B cell (primary cell): ENCODE measurements around the gene A2ML1. TPM values are rescaled to one million over a fixed set of nuclear protein-coding genes. Genes with fewer than 3 reads are reported as not detected.

Source experiments
- ATAC-seq: fragments of 200-7000 bp; cut with Tn5 transposase; one replicate; pipeline ENCODE4 v1.10.0; 2021; ENCODE audit warnings: low read depth, mild to moderate bottlenecking, moderate number of reproducible peaks, moderate library complexity
- CTCF ChIA-PET: fragments of 350-600 bp; sonication (Branson Sonifier 250); formaldehyde crosslinking; loops from one replicate; lab custom pipeline; 2021; ENCODE audit warnings: antibody characterized with exemption, inconsistent platforms; lab: Charles Lee
- POLR2A ChIA-PET: fragments of 350-600 bp; sonication (Branson Sonifier 250); formaldehyde crosslinking; loops from one replicate; lab custom pipeline; 2021; ENCODE audit warnings: antibody characterized with exemption; lab: Charles Lee
- DNase-seq: peaks from one replicate; pipeline ENCODE4 v3.0.0; 2013
- H2AFZ ChIP-seq: 2 replicates; pipeline ENCODE4 v1.6.1; 2012; ENCODE audit warnings: mild to moderate bottlenecking, low read depth, low read length; ENCODE audit not compliant: insufficient read depth, poor library complexity, severe bottlenecking
- H3K27ac ChIP-seq, 2 donors: 1 replicate in 1 of 2; 2 replicates in 1 of 2; pipeline ENCODE4 v1.5.1; 2012 to 2013; ENCODE audit warnings: low read length in 2 of 2, mild to moderate bottlenecking in 2 of 2, moderate library complexity in 1 of 2
- H3K27me3 ChIP-seq, 4 experiments: fragments of 200-600 bp in 1 of 4; sonication (generic) in 1 of 4; replicated peaks in 1 of 4; 1 replicate in 2 of 4; 2 replicates in 2 of 4; pipeline versions ENCODE4 v1.6.1 to v1.7.0; 2013 to 2016; ENCODE audit warnings: low read length in 3 of 4, mild to moderate bottlenecking in 2 of 4, mixed read lengths in 1 of 4, moderate library complexity in 1 of 4; ENCODE audit not compliant: insufficient read depth in 4 of 4, control insufficient read depth in 3 of 4; ENCODE audit errors: control extremely low read depth in 1 of 4
- H3K36me3 ChIP-seq, 2 experiments: replicated peaks in 1 of 2; 1 replicate in 1 of 2; 2 replicates in 1 of 2; pipeline versions ENCODE4 v1.6.1 to v1.7.1; 2013; ENCODE audit warnings: low read length in 1 of 2; ENCODE audit not compliant: insufficient read depth in 2 of 2, control insufficient read depth in 1 of 2; ENCODE audit errors: control extremely low read depth in 1 of 2, extremely low read depth in 1 of 2
- H3K4me1 ChIP-seq, 2 donors: fragments of 200-600 bp in 1 of 2; sonication (generic) in 1 of 2; 1 replicate in 1 of 2; 2 replicates in 1 of 2; pipeline versions ENCODE4 v1.5.1 to v1.6.1; 2013 to 2017; ENCODE audit warnings: low read length in 2 of 2; ENCODE audit not compliant: control insufficient read depth in 2 of 2, insufficient read depth in 2 of 2
- H3K4me2 ChIP-seq: replicated peaks from 2 replicates; pipeline ENCODE3; 2012; ENCODE audit warnings: mild to moderate bottlenecking, low read depth, low read length; ENCODE audit not compliant: poor library complexity, severe bottlenecking
- H3K4me3 ChIP-seq, 5 experiments: fragments of 200-600 bp in 1 of 5; sonication (generic) in 1 of 5; 1 replicate in 3 of 5; 2 replicates in 2 of 5; pipeline versions ENCODE4 v1.5.1 to v1.7.0; 2011 to 2016; ENCODE audit warnings: low read length in 4 of 5, mild to moderate bottlenecking in 4 of 5, low read depth in 2 of 5, control low read depth in 1 of 5, moderate library complexity in 1 of 5; ENCODE audit not compliant: insufficient read depth in 1 of 5; ENCODE audit errors: control extremely low read depth in 1 of 5, extremely low read depth in 1 of 5
- H3K79me2 ChIP-seq: fragments of 200-600 bp; sonication (generic); one replicate; pipeline ENCODE4 v1.6.0; 2016; ENCODE audit warnings: low read length; ENCODE audit not compliant: control insufficient read depth, insufficient read depth
- H3K9ac ChIP-seq: fragments of 200-600 bp; sonication (generic); 2 replicates; pipeline ENCODE4 v1.6.1; 2017; ENCODE audit warnings: mild to moderate bottlenecking, low read length, moderate library complexity
- H3K9me3 ChIP-seq, 3 donors: one replicate each; pipeline versions ENCODE4 v1.6.1 to v1.7.1; 2013; ENCODE audit warnings: low read length in 2 of 3; ENCODE audit not compliant: control insufficient read depth in 2 of 3, insufficient read depth in 1 of 3; ENCODE audit errors: control extremely low read depth in 1 of 3
- H4K20me1 ChIP-seq: 2 replicates; pipeline ENCODE4 v1.6.0; 2012; ENCODE audit warnings: mild to moderate bottlenecking, low read length; ENCODE audit not compliant: insufficient read depth, control insufficient read depth, poor library complexity, severe bottlenecking
- H3K27ac Mint-ChIP-seq: one replicate; pipeline ENCODE4 v1.8.0; 2021; ENCODE audit warnings: mixed read lengths
- H3K27me3 Mint-ChIP-seq: one replicate; pipeline ENCODE4 v1.8.0; 2021; ENCODE audit warnings: mixed read lengths
- H3K4me1 Mint-ChIP-seq: one replicate; pipeline ENCODE4 v1.8.0; 2021; ENCODE audit warnings: mixed read lengths
- H3K4me3 Mint-ChIP-seq: one replicate; pipeline ENCODE4 v1.8.0; 2021; ENCODE audit warnings: mixed read lengths
- H3K9me3 Mint-ChIP-seq: one replicate; pipeline ENCODE4 v1.8.0; 2022; ENCODE audit warnings: mixed read lengths; ENCODE audit not compliant: insufficient read depth
- CTCF ChIP-seq: fragments of 200-600 bp; IDR thresholded peaks from one replicate; pipeline ENCODE4 v1.8.0; 2022; ENCODE audit warnings: antibody characterized with exemption, mild to moderate bottlenecking
- EZH2 ChIP-seq: IDR thresholded peaks from 2 replicates; pipeline ENCODE4 v1.6.1; 2012; ENCODE audit warnings: borderline replicate concordance, low read depth, mild to moderate bottlenecking, moderate library complexity, low read length; ENCODE audit not compliant: insufficient read depth, poor library complexity, severe bottlenecking
- WGBS: methylation state at CpG from one replicate; pipeline ENCODE4 v1.1.5; 2013; ENCODE audit warnings: missing lambda C conversion rate; ENCODE audit not compliant: insufficient coverage; 5-methylcytosine and 5-hydroxymethylcytosine counted together
- intact Hi-C: fragments of 100-400 bp; cut with micrococcal nuclease; formaldehyde crosslinking; loops from one replicate; pipeline ENCODE4 v1.10.0; 2022
- polyA plus RNA-seq: library from polyadenylated mRNA; depleted of rRNA; stranded (reverse); fragments of >200 nt; gene quantifications from 2 replicates; pipeline ENCODE4 v1.2.3, GENCODE V29; 2012
- total RNA-seq, 2 donors: library from RNA; stranded (reverse); fragments of 120-200 nt in 1 of 2; gene quantifications; 1 replicate in 1 of 2; 2 replicates in 1 of 2; pipeline versions ENCODE4 v1.2.3 to v1.2.4, GENCODE V29; 2013 to 2022

A2ML1 gene
- total and polyA plus RNA-seq, 2 donors (not counting 1 experiment from before 2014, with no cell fraction given), result not detected

DNA sequence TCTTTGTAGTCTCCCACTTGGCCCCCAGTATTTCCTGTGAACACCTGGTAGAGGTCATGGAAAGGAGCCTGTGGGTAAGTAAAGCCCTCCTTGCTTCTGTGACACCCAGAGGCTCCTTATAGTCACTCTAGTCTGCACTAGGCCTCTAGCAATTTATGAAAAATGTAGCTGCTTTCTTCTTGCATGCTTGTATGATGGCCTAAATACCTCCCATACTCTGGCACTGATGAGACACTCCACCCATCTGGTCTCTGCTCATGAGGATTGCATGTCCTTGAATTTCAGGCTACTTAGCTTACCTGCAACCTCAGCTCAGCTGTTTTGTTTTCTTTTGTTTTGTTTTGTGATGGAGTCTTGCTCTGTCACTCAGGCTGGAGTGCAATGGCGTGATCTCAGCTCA is 4.6 kb upstream of the A2ML1 start:
- no peaks in the 10 kb centered on the region for H3K9me3 Mint-ChIP-seq
- H3K27me3 Mint-ChIP-seq, result no peaks in the 10 kb centered on the region
- Histone ChIP-seq H4K20me1 (no peaks in the 10 kb centered on the region), H3K79me2 (no peaks in the 10 kb centered on the region), H3K4me1 (no peaks in the 10 kb centered on the region), H3K27ac (no peak overlapping the region), H3K4me3 (no peak overlapping the region), H2AFZ (no peak overlapping the region), H3K27me3 (no peaks in the 10 kb centered on the region), H3K36me3 (no peaks in the 10 kb centered on the region), H3K9me3 (no peaks in the 10 kb centered on the region), H3K4me2 (no peak overlapping the region), H3K9ac (no peak overlapping the region)
- ATAC-seq, result no peak
- H3K4me3 Mint-ChIP-seq, result no peak overlapping the region
- DNase-seq, result no peak
- no peak overlapping the region for H3K27ac Mint-ChIP-seq
- H3K4me1 Mint-ChIP-seq, result peaks cover 2% of the 10 kb centered on the region
- intact Hi-C loops, result no loop called here
- TF ChIP-seq EZH2 (no peak), CTCF (no peak)
- no CpG with 5 or more reads among the region's 1 CpG for WGBS
- POLR2A ChIA-PET, result no interaction called here
- CTCF ChIA-PET, result no interaction called here

DNA sequence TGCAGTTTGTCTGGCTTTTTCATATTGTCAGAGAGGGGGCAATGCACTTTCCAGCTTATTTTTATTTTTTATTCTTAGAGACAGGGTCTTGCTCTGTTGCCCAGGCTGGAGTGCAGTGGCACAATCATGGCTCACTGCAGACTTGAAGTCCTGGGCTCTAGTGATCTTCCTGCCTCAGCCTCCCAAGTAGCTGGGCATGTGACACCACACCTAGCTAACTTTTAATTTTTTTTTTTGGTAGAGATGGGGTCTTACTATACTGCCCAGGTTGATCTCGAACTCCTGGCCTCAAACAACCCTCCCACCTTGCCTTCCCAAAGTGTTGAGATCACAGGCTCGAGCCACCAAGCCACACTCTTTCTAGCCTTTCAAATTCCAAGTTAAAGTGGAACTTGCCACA is 3.9 kb upstream of the A2ML1 start:
- no peaks in the 10 kb centered on the region for H3K4me1 ChIP-seq
- POLR2A ChIA-PET, result no interaction called here
- H3K27me3 ChIP-seq, result no peaks in the 10 kb centered on the region
- H3K36me3 ChIP-seq, result no peaks in the 10 kb centered on the region
- no peak overlapping the region for H3K27ac ChIP-seq
- no peak overlapping the region for H3K9ac ChIP-seq
- 91% methylated on average over 1 of the region's 2 CpGs for WGBS
- intact Hi-C loops, result no loop called here
- H3K4me3 ChIP-seq, result no peak overlapping the region
- Mint-ChIP-seq H3K4me1 (peaks cover 2% of the 10 kb centered on the region), H3K4me3 (no peak overlapping the region), H3K27me3 (no peaks in the 10 kb centered on the region), H3K27ac (no peak overlapping the region), H3K9me3 (no peaks in the 10 kb centered on the region)
- ATAC-seq, result no peak
- no peak for DNase-seq
- no peak for TF ChIP-seq CTCF
- TF ChIP-seq EZH2, result no peak
- no peak overlapping the region for H2AFZ ChIP-seq
- CTCF ChIA-PET, result no interaction called here
- H3K9me3 ChIP-seq, result no peaks in the 10 kb centered on the region
- no peaks in the 10 kb centered on the region for H4K20me1 ChIP-seq
- H3K4me2 ChIP-seq, result no peak overlapping the region
- H3K79me2 ChIP-seq, result no peaks in the 10 kb centered on the region
